ENCODE results near the gene CLMN.

DNA sequence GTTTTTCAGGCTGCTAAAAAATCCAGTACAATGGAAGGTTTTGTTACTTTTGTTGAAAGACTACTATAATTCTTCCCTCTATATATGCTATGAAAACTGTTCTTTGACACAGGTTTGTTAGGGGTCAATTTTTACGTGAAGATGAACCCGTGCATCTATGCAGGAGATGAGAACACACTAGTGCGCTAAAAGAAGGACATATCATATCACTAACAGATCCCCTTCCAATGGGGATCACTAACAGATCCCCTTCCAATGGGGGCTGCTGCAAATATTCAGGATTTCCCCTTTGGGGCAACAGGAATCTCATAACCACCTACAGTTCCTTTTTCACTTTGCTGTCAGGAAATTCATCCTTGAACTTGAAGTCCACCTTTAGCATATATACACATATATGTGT is 75.1 kb downstream of the CLMN start:
- no peak for TF ChIP-seq ZNF546 (CRISPR knock-in tag; conservative IDR thresholded peaks at IDR 0.05)
- TF ChIP-seq, protein P1, sequence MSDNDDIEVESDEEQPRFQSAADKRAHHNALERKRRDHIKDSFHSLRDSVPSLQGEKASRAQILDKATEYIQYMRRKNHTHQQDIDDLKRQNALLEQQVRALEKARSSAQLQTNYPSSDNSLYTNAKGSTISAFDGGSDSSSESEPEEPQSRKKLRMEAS (IDR thresholded peaks at IDR 0.05), result no peak
- TF ChIP-seq, protein P2, sequence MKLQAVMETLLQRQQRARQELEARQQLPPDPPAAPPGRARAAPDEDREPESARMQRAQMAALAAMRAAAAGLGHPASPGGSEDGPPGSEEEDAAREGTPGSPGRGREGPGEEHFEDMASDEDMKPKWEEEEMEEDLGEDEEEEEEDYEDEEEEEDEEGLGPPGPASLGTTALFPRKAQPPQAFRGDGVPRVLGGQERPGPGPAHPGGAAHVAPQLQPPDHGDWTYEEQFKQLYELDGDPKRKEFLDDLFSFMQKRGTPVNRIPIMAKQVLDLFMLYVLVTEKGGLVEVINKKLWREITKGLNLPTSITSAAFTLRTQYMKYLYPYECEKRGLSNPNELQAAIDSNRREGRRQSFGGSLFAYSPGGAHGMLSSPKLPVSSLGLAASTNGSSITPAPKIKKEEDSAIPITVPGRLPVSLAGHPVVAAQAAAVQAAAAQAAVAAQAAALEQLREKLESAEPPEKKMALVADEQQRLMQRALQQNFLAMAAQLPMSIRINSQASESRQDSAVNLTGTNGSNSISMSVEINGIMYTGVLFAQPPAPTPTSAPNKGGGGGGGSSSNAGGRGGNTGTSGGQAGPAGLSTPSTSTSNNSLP (IDR thresholded peaks at IDR 0.05; ENCODE audit: low read depth, low read length), result no peak
- TF ChIP-seq ZNF530 (CRISPR knock-in tag; IDR thresholded peaks at IDR 0.05; ENCODE audit: low read depth), result no peak
- TF ChIP-seq GABPA (IDR thresholded peaks at IDR 0.05; ENCODE audit: low read depth, low read length), result no peak
- TF ChIP-seq GABPA (CRISPR knock-in tag; IDR thresholded peaks at IDR 0.05; ENCODE audit: low read depth), result no peak
- no peak for TF ChIP-seq ZNF232 (CRISPR knock-in tag; IDR thresholded peaks at IDR 0.05; ENCODE audit: borderline replicate concordance)
- TF ChIP-seq, protein P3, sequence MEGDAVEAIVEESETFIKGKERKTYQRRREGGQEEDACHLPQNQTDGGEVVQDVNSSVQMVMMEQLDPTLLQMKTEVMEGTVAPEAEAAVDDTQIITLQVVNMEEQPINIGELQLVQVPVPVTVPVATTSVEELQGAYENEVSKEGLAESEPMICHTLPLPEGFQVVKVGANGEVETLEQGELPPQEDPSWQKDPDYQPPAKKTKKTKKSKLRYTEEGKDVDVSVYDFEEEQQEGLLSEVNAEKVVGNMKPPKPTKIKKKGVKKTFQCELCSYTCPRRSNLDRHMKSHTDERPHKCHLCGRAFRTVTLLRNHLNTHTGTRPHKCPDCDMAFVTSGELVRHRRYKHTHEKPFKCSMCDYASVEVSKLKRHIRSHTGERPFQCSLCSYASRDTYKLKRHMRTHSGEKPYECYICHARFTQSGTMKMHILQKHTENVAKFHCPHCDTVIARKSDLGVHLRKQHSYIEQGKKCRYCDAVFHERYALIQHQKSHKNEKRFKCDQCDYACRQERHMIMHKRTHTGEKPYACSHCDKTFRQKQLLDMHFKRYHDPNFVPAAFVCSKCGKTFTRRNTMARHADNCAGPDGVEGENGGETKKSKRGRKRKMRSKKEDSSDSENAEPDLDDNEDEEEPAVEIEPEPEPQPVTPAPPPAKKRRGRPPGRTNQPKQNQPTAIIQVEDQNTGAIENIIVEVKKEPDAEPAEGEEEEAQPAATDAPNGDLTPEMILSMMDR (CRISPR knock-in tag; IDR thresholded peaks at IDR 0.05), result no peak
- TF ChIP-seq SPEN (CRISPR knock-in tag; IDR thresholded peaks at IDR 0.05; ENCODE audit: low read depth), result no peak
- TF ChIP-seq PHF5A (CRISPR knock-in tag; IDR thresholded peaks at IDR 0.05; ENCODE audit: low read depth, unreplicated experiment), result no peak
- no peak for TF ChIP-seq CHD2 (IDR thresholded peaks at IDR 0.05; ENCODE audit: low read depth, low read length)

Data from HepG2 (cell line).